Tibial artery (tissue), 4 donors: ENCODE data around the gene MCEMP1.
A peak's percentile ranks its signal among the peaks of the same experiment; 100 is the strongest.

Source experiments
- DNase-seq, 2 donors: peaks; one replicate each; pipeline ENCODE4 v3.0.0-alpha.2; 2019
- H3K27ac ChIP-seq, 2 donors: fragments of 200-600 bp; sonication (generic) in 1 of 2; 1 replicate in 1 of 2; 2 replicates in 1 of 2; pipeline ENCODE4 v1.5.1; 2018 to 2019; ENCODE audit warnings: mild to moderate bottlenecking in 1 of 2
- H3K27me3 ChIP-seq, 2 donors: fragments of 200-600 bp; sonication (generic) in 1 of 2; one replicate each; pipeline versions ENCODE4 v1.5.1 to v1.6.0; 2016 to 2019
- H3K36me3 ChIP-seq, 3 donors: fragments of 200-600 bp; sonication (generic) in 2 of 3; one replicate each; pipeline ENCODE4 v1.5.1; 2016 to 2019; ENCODE audit warnings: mild to moderate bottlenecking in 2 of 3
- H3K4me1 ChIP-seq, 4 donors: fragments of 200-600 bp; sonication (generic) in 2 of 4; 1 replicate in 3 of 4; 2 replicates in 1 of 4; pipeline ENCODE4 v1.5.1; 2016 to 2019
- H3K4me3 ChIP-seq, 2 donors: fragments of 200-600 bp; sonication (generic) in 1 of 2; 1 replicate in 1 of 2; 2 replicates in 1 of 2; pipeline ENCODE4 v1.5.1; 2018 to 2019; ENCODE audit warnings: mild to moderate bottlenecking in 2 of 2
- H3K9me3 ChIP-seq, 3 donors: fragments of 200-600 bp; sonication (generic) in 1 of 3; one replicate each; pipeline ENCODE4 v1.5.1; 2016 to 2019
- CTCF ChIP-seq, 2 experiments: fragments of 200-600 bp in 1 of 2; fragments of 450-650 bp in 1 of 2; IDR thresholded peaks; one replicate each; pipeline ENCODE4 v1.5.1; 2017 to 2019; ENCODE audit warnings: antibody characterized with exemption in 2 of 2, mild to moderate bottlenecking in 1 of 2, moderate library complexity in 1 of 2
- intact Hi-C: fragments of 100-400 bp; cut with DNase I; formaldehyde crosslinking; loops from one replicate; pipeline ENCODE4 v1.15.0; 2023; ENCODE audit warnings: low total_unique reads

Gene MCEMP1

GRCh38 chr19:7679771-7680605, 3.1 kb downstream of the MCEMP1 start:
- Histone ChIP-seq H3K27me3 (peaks cover 0 to 41% of the 10 kb centered on the region in 2 donors), H3K36me3 (peaks cover 16 to 26% (median 24%) of the 10 kb centered on the region in 3 donors), H3K9me3 (no peaks in the 10 kb centered on the region), H3K4me1 (peaks cover 0 to 20% (median 11%) of the 10 kb centered on the region in 4 donors), H3K27ac (peak overlapping the region in 1 of 2 donors; percentile 88), H3K4me3 (peak overlapping the region; percentile 79 to 100)
- TF ChIP-seq CTCF (IDR thresholded peaks at IDR 0.05) = no peak
- intact Hi-C loops = loop anchor here (5.0 to 10.0 kb wide), 3 partner anchors 115 to 583 kb away; no protein-coding TSS in a partner anchor
- DNase-seq = no peak

GRCh38 chr19:7680606-7681339, 3.9 kb downstream of the MCEMP1 start, which contains the start of gene TRAPPC5:
TSS of gene TRAPPC5 (plus strand) at chr19:7680833. CDS start at chr19:7682254, 1,421 bp downstream.
- intact Hi-C loops = loop anchor here (5.0 to 10.0 kb wide), 2 partner anchors 116 to 583 kb away; no protein-coding TSS in a partner anchor
- peak within 1 kb of the TSS; percentile 79 to 100 for H3K4me3 ChIP-seq
- peaks cover 0 to 41% of the 10 kb centered on the region in 2 donors for H3K27me3 ChIP-seq
- H3K36me3 ChIP-seq = peaks cover 20 to 29% (median 24%) of the 10 kb centered on the region in 3 donors
- no peaks in the 10 kb centered on the region for H3K9me3 ChIP-seq
- TF ChIP-seq CTCF (IDR thresholded peaks at IDR 0.05) = peak; percentile 96 to 97
- peaks cover 0 to 20% (median 11%) of the 10 kb centered on the region in 4 donors for H3K4me1 ChIP-seq
- peak; percentile 77 to 89 for DNase-seq
- peak within 1 kb of the TSS; percentile 77 to 88 for H3K27ac ChIP-seq

- peak; percentile 35 to 36 for TF ChIP-seq CTCF (IDR thresholded peaks at IDR 0.05)
- H3K36me3 ChIP-seq = peaks cover 20 to 29% (median 24%) of the 10 kb centered on the region in 3 donors
- H3K27me3 ChIP-seq = peaks cover 0 to 33% of the 10 kb centered on the region in 2 donors
- peak; percentile 85 to 86 for DNase-seq
- H3K4me3 ChIP-seq = peak overlapping the region; percentile 79 to 100
- intact Hi-C loops = loop anchor here (5.0 to 10.0 kb wide), 2 partner anchors 117 to 584 kb away; no protein-coding TSS in a partner anchor
- H3K4me1 ChIP-seq = peaks cover 0 to 20% (median 11%) of the 10 kb centered on the region in 4 donors
- no peaks in the 10 kb centered on the region for H3K9me3 ChIP-seq
- peak overlapping the region; percentile 77 to 88 for H3K27ac ChIP-seq
Measured at GRCh38 chr19:7681340-7682174, 4.7 kb downstream of the MCEMP1 start.

GRCh38 chr19:7682175-7682855, 5.4 kb downstream of the MCEMP1 start:
- peaks cover 0 to 20% (median 11%) of the 10 kb centered on the region in 4 donors for H3K4me1 ChIP-seq
- H3K27ac ChIP-seq = no peak overlapping the region
- H3K36me3 ChIP-seq = peaks cover 20 to 29% (median 24%) of the 10 kb centered on the region in 3 donors
- peak overlapping the region; percentile 79 to 100 for H3K4me3 ChIP-seq
- no peaks in the 10 kb centered on the region for H3K9me3 ChIP-seq
- H3K27me3 ChIP-seq = peaks cover 0 to 27% of the 10 kb centered on the region in 2 donors
- intact Hi-C loops = loop anchor here (5.0 to 10.0 kb wide), 2 partner anchors 118 to 585 kb away; no protein-coding TSS in a partner anchor
- DNase-seq = no peak
- TF ChIP-seq CTCF (IDR thresholded peaks at IDR 0.05) = no peak
